Osteocyte (in vitro differentiated cells): ENCODE measurements around the gene PDZD4. TPM values are rescaled to one million over a fixed set of nuclear protein-coding genes. Genes with fewer than 3 reads are reported as not detected.

ENCODE experiments used
- DNase-seq: peaks from one replicate; pipeline ENCODE4 v3.0.0; 2021; ENCODE audit warnings: mixed read lengths; ENCODE audit not compliant: unreplicated experiment; ENCODE audit errors: extremely low spot score
- H3K27ac Mint-ChIP-seq: one replicate; pipeline ENCODE4 v1.8.0; 2021; ENCODE audit warnings: mild to moderate bottlenecking, mixed read lengths; ENCODE audit not compliant: unreplicated experiment
- H3K27me3 Mint-ChIP-seq: one replicate; pipeline ENCODE4 v1.8.0; 2021; ENCODE audit warnings: mixed read lengths; ENCODE audit not compliant: unreplicated experiment
- H3K36me3 Mint-ChIP-seq: one replicate; pipeline ENCODE4 v1.8.0; 2021; ENCODE audit warnings: mixed read lengths; ENCODE audit not compliant: unreplicated experiment
- H3K4me1 Mint-ChIP-seq: one replicate; pipeline ENCODE4 v1.8.0; 2021; ENCODE audit warnings: mixed read lengths; ENCODE audit not compliant: unreplicated experiment
- H3K4me3 Mint-ChIP-seq: one replicate; pipeline ENCODE4 v1.8.0; 2021; ENCODE audit warnings: mild to moderate bottlenecking, moderate library complexity, mixed read lengths; ENCODE audit not compliant: unreplicated experiment
- H3K9me3 Mint-ChIP-seq: one replicate; pipeline ENCODE4 v1.8.0; 2021; ENCODE audit warnings: mixed read lengths; ENCODE audit not compliant: unreplicated experiment
- total RNA-seq: library from RNA; stranded (reverse); gene quantifications from 2 replicates; pipeline ENCODE4 v1.2.1, GENCODE V29; 2021
- TF ChIP-seq, protein P1 (sequence below): fragments of 200-600 bp; sonication (generic); IDR thresholded peaks from 2 replicates; pipeline ENCODE4 v1.5.0; 2021; ENCODE audit warnings: antibody characterized with exemption, mild to moderate bottlenecking, moderate library complexity

PDZD4 gene
- total RNA-seq, 1 donor from 2014 or later = 23.9 TPM

DNA sequence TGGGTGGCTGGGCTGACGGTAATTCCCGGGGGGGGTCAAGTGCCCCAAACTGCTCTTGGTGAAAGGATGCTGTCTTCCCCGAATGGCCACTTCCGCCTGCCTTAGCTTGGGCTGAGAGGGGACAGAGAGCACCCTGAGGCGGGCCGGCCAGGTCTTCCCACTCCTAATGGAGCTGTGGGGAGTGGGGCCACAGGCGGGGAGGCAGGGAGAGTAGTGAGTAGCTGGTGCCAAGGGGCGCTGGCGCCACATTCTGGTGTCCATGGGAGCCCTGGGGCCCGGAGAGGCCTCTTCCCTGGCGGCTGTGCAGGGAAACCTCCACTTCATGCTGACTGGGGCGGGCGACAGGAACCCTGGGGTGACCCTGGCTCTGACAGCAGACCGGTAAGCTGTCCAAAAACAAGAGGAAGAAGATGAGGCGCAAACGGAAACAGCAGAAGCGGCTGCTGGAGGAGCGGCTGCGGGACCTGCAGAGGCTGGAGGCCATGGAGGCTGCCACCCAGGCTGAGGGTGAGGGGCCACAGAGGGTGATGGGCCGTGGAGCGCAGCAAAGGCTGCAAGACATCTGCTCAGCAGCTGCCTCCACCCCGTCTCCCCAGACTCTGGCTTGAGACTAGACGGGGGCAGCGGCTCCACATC is 46.8 kb downstream of the PDZD4 start:
- Mint-ChIP-seq H3K4me3 (no peak overlapping the region), H3K4me1 (peaks cover 4% of the 10 kb centered on the region), H3K9me3 (no peaks in the 10 kb centered on the region), H3K27me3 (no peaks in the 10 kb centered on the region), H3K27ac (no peak overlapping the region), H3K36me3 (peaks cover 2% of the 10 kb centered on the region)
- TF ChIP-seq, protein P1, sequence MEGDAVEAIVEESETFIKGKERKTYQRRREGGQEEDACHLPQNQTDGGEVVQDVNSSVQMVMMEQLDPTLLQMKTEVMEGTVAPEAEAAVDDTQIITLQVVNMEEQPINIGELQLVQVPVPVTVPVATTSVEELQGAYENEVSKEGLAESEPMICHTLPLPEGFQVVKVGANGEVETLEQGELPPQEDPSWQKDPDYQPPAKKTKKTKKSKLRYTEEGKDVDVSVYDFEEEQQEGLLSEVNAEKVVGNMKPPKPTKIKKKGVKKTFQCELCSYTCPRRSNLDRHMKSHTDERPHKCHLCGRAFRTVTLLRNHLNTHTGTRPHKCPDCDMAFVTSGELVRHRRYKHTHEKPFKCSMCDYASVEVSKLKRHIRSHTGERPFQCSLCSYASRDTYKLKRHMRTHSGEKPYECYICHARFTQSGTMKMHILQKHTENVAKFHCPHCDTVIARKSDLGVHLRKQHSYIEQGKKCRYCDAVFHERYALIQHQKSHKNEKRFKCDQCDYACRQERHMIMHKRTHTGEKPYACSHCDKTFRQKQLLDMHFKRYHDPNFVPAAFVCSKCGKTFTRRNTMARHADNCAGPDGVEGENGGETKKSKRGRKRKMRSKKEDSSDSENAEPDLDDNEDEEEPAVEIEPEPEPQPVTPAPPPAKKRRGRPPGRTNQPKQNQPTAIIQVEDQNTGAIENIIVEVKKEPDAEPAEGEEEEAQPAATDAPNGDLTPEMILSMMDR = no peak
- DNase-seq = no peak

DNA sequence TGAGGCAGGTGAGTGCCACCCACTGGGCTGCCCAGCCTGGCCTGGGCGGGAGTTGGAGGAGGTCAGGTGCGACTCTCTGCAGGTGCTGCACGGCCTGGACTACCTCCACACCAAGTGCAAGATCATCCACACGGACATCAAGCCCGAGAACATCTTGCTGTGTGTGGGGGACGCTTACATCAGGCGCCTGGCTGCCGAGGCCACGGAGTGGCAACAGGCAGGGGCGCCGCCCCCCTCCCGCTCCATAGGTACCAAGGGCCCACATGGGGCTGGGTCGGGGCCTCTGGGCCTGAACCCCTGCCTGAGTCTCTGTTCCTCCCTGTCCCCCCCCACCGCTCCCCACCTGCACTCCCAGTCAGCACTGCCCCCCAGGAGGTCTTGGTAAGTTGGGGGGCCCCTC is 47.5 kb downstream of the PDZD4 start:
- Mint-ChIP-seq H3K9me3 (no peaks in the 10 kb centered on the region), H3K36me3 (peaks cover 2% of the 10 kb centered on the region), H3K4me1 (peaks cover 4% of the 10 kb centered on the region), H3K27ac (no peak overlapping the region), H3K4me3 (no peak overlapping the region), H3K27me3 (no peaks in the 10 kb centered on the region)
- no peak for DNase-seq
- TF ChIP-seq, protein P1 = no peak

DNA sequence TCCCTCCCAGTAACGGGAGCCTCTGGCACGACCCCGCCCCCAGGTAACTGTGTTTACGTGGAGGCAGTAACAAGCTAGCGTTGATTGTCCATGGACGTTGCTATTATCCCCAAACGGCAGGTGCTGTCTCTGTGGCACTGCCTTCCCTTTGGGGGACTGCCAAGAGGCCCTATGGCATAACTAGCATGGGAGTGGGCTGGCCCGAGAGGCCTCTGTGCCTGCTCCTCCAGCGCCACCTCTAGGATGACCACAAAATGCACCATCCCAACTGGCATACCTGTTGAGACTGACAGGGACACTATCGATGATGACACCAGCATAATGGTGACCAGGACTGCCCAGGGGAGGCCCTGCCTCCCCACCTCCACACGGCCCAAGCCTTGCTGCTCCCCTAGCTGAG is 48.0 kb downstream of the PDZD4 start:
- TF ChIP-seq, protein P1 = no peak
- H3K9me3 Mint-ChIP-seq = no peaks in the 10 kb centered on the region
- no peak overlapping the region for H3K4me3 Mint-ChIP-seq
- no peaks in the 10 kb centered on the region for H3K27me3 Mint-ChIP-seq
- H3K27ac Mint-ChIP-seq = no peak overlapping the region
- no peaks in the 10 kb centered on the region for H3K36me3 Mint-ChIP-seq
- no peak for DNase-seq
- peaks cover 4% of the 10 kb centered on the region for H3K4me1 Mint-ChIP-seq

DNA sequence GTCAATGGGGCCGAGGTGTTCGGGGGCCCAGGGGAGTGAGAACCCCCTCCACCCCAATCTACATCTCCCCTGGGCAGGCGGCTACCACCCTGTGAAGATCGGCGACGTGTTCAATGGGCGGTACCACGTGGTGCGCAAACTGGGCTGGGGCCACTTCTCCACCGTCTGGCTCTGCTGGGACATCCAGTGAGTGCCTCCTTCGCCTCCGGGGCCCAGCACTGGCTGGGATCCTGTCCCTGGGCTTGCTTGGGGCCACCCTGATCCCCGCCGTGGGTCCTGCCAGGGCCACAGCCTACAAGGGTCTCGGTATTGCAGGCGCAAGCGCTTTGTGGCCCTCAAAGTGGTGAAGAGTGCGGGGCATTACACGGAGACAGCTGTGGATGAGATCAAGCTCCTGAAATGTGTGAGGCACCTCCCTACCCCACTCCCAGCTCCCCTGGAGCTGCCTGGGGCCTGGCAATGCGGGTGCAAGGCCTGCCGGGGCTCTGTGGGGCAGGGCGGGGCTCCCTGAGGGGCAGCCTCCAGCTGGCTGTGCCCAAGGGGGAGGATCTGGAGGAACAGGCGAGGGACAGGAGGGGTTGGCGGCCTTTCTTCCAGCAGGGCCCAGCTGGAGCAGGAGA is 48.8 kb downstream of the PDZD4 start:
- H3K27me3 Mint-ChIP-seq = no peaks in the 10 kb centered on the region
- H3K4me3 Mint-ChIP-seq = no peak overlapping the region
- H3K4me1 Mint-ChIP-seq = peaks cover 4% of the 10 kb centered on the region
- no peak for DNase-seq
- H3K36me3 Mint-ChIP-seq = no peaks in the 10 kb centered on the region
- TF ChIP-seq, protein P1 = no peak
- no peak overlapping the region for H3K27ac Mint-ChIP-seq
- no peaks in the 10 kb centered on the region for H3K9me3 Mint-ChIP-seq

DNA sequence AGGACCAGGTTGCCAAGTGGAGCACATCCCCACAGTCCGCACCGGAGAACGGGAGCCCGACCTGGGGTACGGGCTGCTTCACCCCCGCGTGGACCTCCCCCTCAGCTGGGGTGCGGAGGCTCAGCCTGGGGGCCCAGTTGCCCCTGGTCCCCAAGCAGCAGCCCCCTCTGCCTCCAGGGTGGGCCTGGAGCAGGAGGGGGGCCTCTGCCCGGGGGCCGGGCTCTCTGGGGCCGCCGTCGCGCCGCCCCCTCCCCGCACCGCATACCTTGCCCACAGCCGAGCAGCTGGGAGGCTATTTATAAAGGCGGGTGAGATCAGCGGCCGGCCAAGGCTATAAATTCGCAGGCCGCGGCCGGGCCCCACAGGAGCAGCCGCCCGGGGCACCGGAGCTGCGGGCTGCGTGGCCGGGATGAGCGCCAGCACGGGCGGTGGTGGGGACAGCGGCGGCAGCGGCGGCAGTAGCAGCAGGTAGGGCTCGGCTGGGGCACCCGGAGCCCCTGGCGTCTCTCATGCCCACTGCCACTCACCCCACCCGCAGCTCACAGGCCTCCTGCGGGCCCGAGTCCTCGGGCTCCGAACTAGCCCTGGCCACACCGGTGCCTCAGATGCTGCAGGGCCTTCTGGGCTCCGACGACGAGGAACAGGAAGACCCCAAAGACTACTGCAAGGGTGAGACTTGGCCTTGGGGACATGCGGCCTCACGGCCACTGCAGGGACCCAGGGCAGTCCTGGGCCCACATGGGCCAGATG is 49.5 kb downstream of the PDZD4 start, which contains the start of gene SRPK3:
Gene SRPK3, plus strand, starts transcription at position 364 of the 750 bp plus-strand sequence. Its CDS starts 46 bp downstream, at position 410.
- Mint-ChIP-seq H3K27me3 (no peaks in the 10 kb centered on the region), H3K4me1 (peaks cover 4% of the 10 kb centered on the region), H3K9me3 (no peaks in the 10 kb centered on the region), H3K36me3 (no peaks in the 10 kb centered on the region), H3K27ac (no peak within 1 kb of the TSS), H3K4me3 (no peak within 1 kb of the TSS)
- TF ChIP-seq, protein P1 = no peak
- DNase-seq = no peak
